Tibial nerve (tissue), 4 donors: Measurements from ENCODE around the gene RASAL2.

Experiments used
- CTCF ChIP-seq, 5 experiments: fragments of 200-600 bp in 3 of 5; fragments of 450-650 bp in 2 of 5; sonication (generic) in 3 of 5; IDR thresholded peaks; one replicate each; pipeline ENCODE4 v1.5.1; 2016 to 2019; ENCODE audit warnings: antibody characterized with exemption in 5 of 5, mild to moderate bottlenecking in 3 of 5, moderate library complexity in 2 of 5
- EP300 ChIP-seq, 2 donors: sonication (generic); formaldehyde crosslinking; IDR thresholded peaks; one replicate each; pipeline ENCODE4 v1.6.1; 2017; ENCODE audit warnings: antibody characterized with exemption in 2 of 2, mild to moderate bottlenecking in 1 of 2

- TF ChIP-seq CTCF (IDR thresholded peaks at IDR 0.05) (no peak), EP300 (IDR thresholded peaks at IDR 0.05) (no peak)
Observed at GRCh38 chr1:178356299-178356698, 262.4 kb downstream of the RASAL2 start.
